GM12801 (cell line): ENCODE results near the gene OPCML.

Experiments used
- CTCF ChIP-seq: IDR thresholded peaks from one replicate; pipeline ENCODE4 v1.5.1; 2011; ENCODE audit warnings: control low read depth; ENCODE audit not compliant: insufficient read length; ENCODE audit errors: extremely low read depth

Gene OPCML

GRCh38 chr11:132655187-132655855 lies 877.0 kb downstream of the OPCML start:
- TF ChIP-seq CTCF = no peak

- TF ChIP-seq CTCF = no peak
These were observed 879.1 kb downstream of the OPCML start for GRCh38 chr11:132653237-132653636.

- TF ChIP-seq CTCF = no peak
These were observed 881.2 kb downstream of the OPCML start for GRCh38 chr11:132650969-132651720.

GRCh38 chr11:132649277-132649676 lies 883.0 kb downstream of the OPCML start:
- no peak for TF ChIP-seq CTCF

GRCh38 chr11:132648851-132649250 lies 883.5 kb downstream of the OPCML start:
- no peak for TF ChIP-seq CTCF

- TF ChIP-seq CTCF = no peak
These were observed 885.4 kb downstream of the OPCML start for GRCh38 chr11:132646890-132647289.

- TF ChIP-seq CTCF = no peak
These were observed 887.6 kb downstream of the OPCML start for GRCh38 chr11:132644520-132645239.
